CD14-positive monocyte (primary cell): ENCODE results near the gene SULT2B1. TPM values are rescaled to one million over a fixed set of nuclear protein-coding genes. Genes with fewer than 3 reads are reported as not detected.
A peak's percentile ranks its signal among the peaks of the same experiment; 100 is the strongest.

Experiments
- DNase-seq, 3 donors: peaks; one replicate each; pipeline ENCODE4 v3.0.0-alpha.2; 2011 to 2022
- H2AFZ ChIP-seq: 2 replicates; pipeline ENCODE4 v1.6.0; 2012; ENCODE audit warnings: mild to moderate bottlenecking, low read depth, low read length, inconsistent platforms; ENCODE audit not compliant: insufficient read depth, poor library complexity, severe bottlenecking
- H3K27ac ChIP-seq, 2 donors: 1 replicate in 1 of 2; 2 replicates in 1 of 2; pipeline ENCODE4 v1.5.1; 2012 to 2013; ENCODE audit warnings: low read length in 2 of 2, control low read depth in 1 of 2, inconsistent platforms in 1 of 2, low read depth in 1 of 2, mild to moderate bottlenecking in 1 of 2
- H3K27me3 ChIP-seq, 2 donors: one replicate each; pipeline versions ENCODE4 v1.6.0 to v1.6.1; 2011 to 2013; ENCODE audit warnings: low read length in 2 of 2; ENCODE audit not compliant: control insufficient read depth in 2 of 2, insufficient read depth in 2 of 2
- H3K36me3 ChIP-seq, 2 donors: replicated peaks in 1 of 2; 1 replicate in 1 of 2; 2 replicates in 1 of 2; pipeline versions ENCODE4 v1.5.1 to v1.6.1; 2012 to 2013; ENCODE audit warnings: low read length in 2 of 2, control low read depth in 1 of 2, inconsistent platforms in 1 of 2, mild to moderate bottlenecking in 1 of 2; ENCODE audit not compliant: insufficient read depth in 2 of 2, control insufficient read depth in 1 of 2
- H3K4me1 ChIP-seq, 2 donors: 1 replicate in 1 of 2; 2 replicates in 1 of 2; pipeline versions ENCODE4 v1.5.1 to v1.6.1; 2012 to 2013; ENCODE audit warnings: low read length in 2 of 2, control low read depth in 1 of 2, inconsistent platforms in 1 of 2, mild to moderate bottlenecking in 1 of 2, moderate library complexity in 1 of 2; ENCODE audit not compliant: insufficient read depth in 2 of 2, control insufficient read depth in 1 of 2
- H3K4me2 ChIP-seq: replicated peaks from 2 replicates; pipeline ENCODE3; 2012; ENCODE audit warnings: low read length, moderate library complexity, mild to moderate bottlenecking; ENCODE audit not compliant: poor library complexity, severe bottlenecking; ENCODE audit errors: extremely low read depth
- H3K4me3 ChIP-seq, 3 experiments: fragments of 200-600 bp in 1 of 3; sonication (generic) in 1 of 3; replicated peaks in 1 of 3; 1 replicate in 2 of 3; 2 replicates in 1 of 3; pipeline ENCODE4 v1.5.1; 2011 to 2013; ENCODE audit warnings: low read length in 3 of 3, mild to moderate bottlenecking in 3 of 3, control low read depth in 2 of 3, low read depth in 2 of 3, inconsistent platforms in 1 of 3, moderate library complexity in 1 of 3
- H3K79me2 ChIP-seq: 2 replicates; pipeline ENCODE4 v1.6.0; 2012; ENCODE audit warnings: mild to moderate bottlenecking, control low read depth, inconsistent platforms, low read length, moderate library complexity; ENCODE audit not compliant: insufficient read depth
- H3K9ac ChIP-seq: 2 replicates; pipeline ENCODE4 v1.6.0; 2017; ENCODE audit warnings: low read length, mild to moderate bottlenecking; ENCODE audit not compliant: insufficient read depth, poor library complexity, severe bottlenecking
- H3K9me3 ChIP-seq, 2 donors: replicated peaks in 1 of 2; 1 replicate in 1 of 2; 2 replicates in 1 of 2; pipeline versions ENCODE4 v1.5.1 to v1.6.1; 2012 to 2013; ENCODE audit warnings: low read length in 2 of 2, control low read depth in 1 of 2; ENCODE audit not compliant: control insufficient read depth in 1 of 2, insufficient read depth in 1 of 2
- H4K20me1 ChIP-seq: 2 replicates; pipeline ENCODE4 v1.6.0; 2012; ENCODE audit warnings: mild to moderate bottlenecking, low read length, control low read depth, moderate library complexity; ENCODE audit not compliant: insufficient read depth
- H3K27ac Mint-ChIP-seq, 7 donors: one replicate each; pipeline ENCODE4 v1.8.0; 2020; ENCODE audit warnings: mild to moderate bottlenecking in 7 of 7, mixed read lengths in 7 of 7, moderate library complexity in 6 of 7, inconsistent platforms in 2 of 7
- H3K27me3 Mint-ChIP-seq, 3 donors: one replicate each; pipeline ENCODE4 v1.8.0; 2021 to 2022; ENCODE audit warnings: low read depth in 3 of 3, mild to moderate bottlenecking in 3 of 3, mixed read lengths in 3 of 3, moderate library complexity in 3 of 3, inconsistent platforms in 1 of 3
- H3K36me3 Mint-ChIP-seq, 2 donors: one replicate each; pipeline ENCODE4 v1.8.0; 2020; ENCODE audit warnings: mixed read lengths in 2 of 2, inconsistent platforms in 1 of 2, mild to moderate bottlenecking in 1 of 2
- H3K4me1 Mint-ChIP-seq: one replicate; pipeline ENCODE4 v1.8.0; 2020; ENCODE audit warnings: mild to moderate bottlenecking, mixed read lengths
- H3K4me3 Mint-ChIP-seq, 2 donors: one replicate each; pipeline ENCODE4 v1.8.0; 2020; ENCODE audit warnings: mild to moderate bottlenecking in 2 of 2, mixed read lengths in 2 of 2, moderate library complexity in 1 of 2
- H3K9me3 Mint-ChIP-seq, 7 donors: one replicate each; pipeline ENCODE4 v1.8.0; 2020 to 2022; ENCODE audit warnings: mixed read lengths in 7 of 7, mild to moderate bottlenecking in 6 of 7, moderate library complexity in 6 of 7, inconsistent platforms in 2 of 7
- CTCF ChIP-seq: fragments of 200-600 bp; IDR thresholded peaks from one replicate; pipeline ENCODE4 v1.8.0; 2022; ENCODE audit warnings: antibody characterized with exemption, mild to moderate bottlenecking
- WGBS: methylation state at CpG from one replicate; pipeline ENCODE4 v1.1.5; 2013; ENCODE audit warnings: missing lambda C conversion rate; ENCODE audit not compliant: insufficient coverage; 5-methylcytosine and 5-hydroxymethylcytosine counted together
- intact Hi-C, 2 donors: fragments of 100-400 bp; cut with micrococcal nuclease; formaldehyde crosslinking; loops; one replicate each; pipeline versions ENCODE4 v1.15.0 to v1.15.1; 2023
- polyA plus RNA-seq, 3 donors: library from polyadenylated mRNA; depleted of rRNA in 1 of 3; unstranded in 2 of 3; stranded (reverse) in 1 of 3; fragments of 300-500 nt in 2 of 3; fragments of >200 nt in 1 of 3; fragmentation: Illumina TruSeq in 2 of 3; gene quantifications; 1 replicate in 2 of 3; 2 replicates in 1 of 3; pipeline ENCODE4 v1.2.3, GENCODE V29; 2012 to 2021

The SULT2B1 gene
- polyA plus RNA-seq, 3 donors = 0.09 to 0.40 TPM; not detected in 1

GRCh38 chr19:48502350-48503018, 49.5 kb upstream of the SULT2B1 start:
- Mint-ChIP-seq H3K4me3 (no peak overlapping the region), H3K4me1 (peaks cover 20% of the 10 kb centered on the region), H3K27ac (peak overlapping the region in 1 of 7 donors; percentile 78), H3K36me3 (no peaks in the 10 kb centered on the region), H3K9me3 (peaks cover 0 to 6% (median 4%) of the 10 kb centered on the region in 7 donors), H3K27me3 (peaks cover 18 to 45% (median 27%) of the 10 kb centered on the region in 3 donors)
- H3K4me2 ChIP-seq = peak overlapping the region; percentile 42
- peak overlapping the region; percentile 33 for H2AFZ ChIP-seq
- no peak overlapping the region for H3K9ac ChIP-seq
- peak overlapping the region in 1 of 3 experiments; percentile 37 for H3K4me3 ChIP-seq
- DNase-seq = no peak
- H3K27me3 ChIP-seq = peaks cover 7 to 32% of the 10 kb centered on the region in 2 donors
- H4K20me1 ChIP-seq = no peaks in the 10 kb centered on the region
- no peak for TF ChIP-seq CTCF
- no peaks in the 10 kb centered on the region for H3K36me3 ChIP-seq
- peaks cover 9 to 19% of the 10 kb centered on the region in 2 donors for H3K4me1 ChIP-seq
- intact Hi-C loops = loop anchor here in 1 of 2 donors (1.0 kb wide), 1 partner anchor 9 kb away; no protein-coding TSS in a partner anchor
- H3K79me2 ChIP-seq = no peaks in the 10 kb centered on the region
- WGBS = 18% methylated on average over 21 of the region's 27 CpGs
- H3K9me3 ChIP-seq = no peaks in the 10 kb centered on the region
- H3K27ac ChIP-seq = no peak overlapping the region

GRCh38 chr19:48506138-48506733, 45.7 kb upstream of the SULT2B1 start:
- Histone ChIP-seq H3K4me3 (no peak overlapping the region), H4K20me1 (no peaks in the 10 kb centered on the region), H3K4me1 (peaks cover 5 to 21% of the 10 kb centered on the region in 2 donors), H3K36me3 (no peaks in the 10 kb centered on the region), H2AFZ (no peak overlapping the region), H3K27ac (no peak overlapping the region), H3K27me3 (peaks cover 4 to 16% of the 10 kb centered on the region in 2 donors), H3K79me2 (no peaks in the 10 kb centered on the region), H3K9ac (no peak overlapping the region), H3K9me3 (peaks cover 0 to 4% of the 10 kb centered on the region in 2 donors), H3K4me2 (no peak overlapping the region)
- 94% methylated on average over 4 of the region's 5 CpGs for WGBS
- intact Hi-C loops = loop anchor here (2.0 to 5.0 kb wide), 2 partner anchors 79 to 81 kb away; no protein-coding TSS in a partner anchor
- H3K36me3 Mint-ChIP-seq = peaks cover 0 to 5% of the 10 kb centered on the region in 2 donors
- peak; percentile 68 for TF ChIP-seq CTCF
- H3K4me3 Mint-ChIP-seq = no peak overlapping the region
- peaks cover 16 to 24% (median 18%) of the 10 kb centered on the region in 3 donors for H3K27me3 Mint-ChIP-seq
- no peak overlapping the region for H3K27ac Mint-ChIP-seq
- H3K4me1 Mint-ChIP-seq = peaks cover 24% of the 10 kb centered on the region
- H3K9me3 Mint-ChIP-seq = peaks cover 0 to 11% (median 6%) of the 10 kb centered on the region in 7 donors
- DNase-seq = peak; percentile 27 to 57 (median 33)
